Heart left ventricle (tissue), 13 donors: ENCODE data around the gene MYEF2.

ENCODE experiments used
- POLR2A ChIP-seq, 2 donors: fragments of 450-650 bp; IDR thresholded peaks; one replicate each; pipeline ENCODE4 v1.6.1; 2017; ENCODE audit warnings: antibody characterized with exemption in 2 of 2, mild to moderate bottlenecking in 2 of 2, moderate library complexity in 2 of 2
- TF ChIP-seq, protein P1 (sequence below), 12 donors: fragments of 200-600 bp; sonication (generic) in 4 of 12; IDR thresholded peaks; one replicate each; pipeline versions ENCODE4 v1.5.0 to v1.8.0; 2018 to 2022; ENCODE audit warnings: antibody characterized with exemption in 12 of 12, mild to moderate bottlenecking in 5 of 12
- donor health status: ischemic (EF 13 %, LVEDD 7.1; RV severe dilation, severe dysfunction).
- donor health status: DM: no; HTN: yes; CAD: no.
- donor health status: DM: no; HTN: no; CAD: no.
- donor health status: ischemic (EF 25% LVEDD 6.9; RV normal size, moderate dysfunction).
- donor health status: ischemic (EF 25% LVEDD 5.7; RV mildly dilated, moderate dysfunction).
- donor health status: ischemic (EF 35%, LVEDD 5.7; RV mildly dilated, moderate dysfunction).
- donor health status: nonischemic (EF 11% LVEDD 7.7; RV severe dilation, severe dysfunction).
- donor health status: DM: yes; HTN: yes; CAD: no.
- donor health status: PGD.
- donor health status: ischemic (EF 29% LVEDD 5.4; RV normal size, mild dysfunction).
- donor health status: nonischemic (EF 23%, LVEDD 6.1; RV moderate dilation, normal function).

DNA sequence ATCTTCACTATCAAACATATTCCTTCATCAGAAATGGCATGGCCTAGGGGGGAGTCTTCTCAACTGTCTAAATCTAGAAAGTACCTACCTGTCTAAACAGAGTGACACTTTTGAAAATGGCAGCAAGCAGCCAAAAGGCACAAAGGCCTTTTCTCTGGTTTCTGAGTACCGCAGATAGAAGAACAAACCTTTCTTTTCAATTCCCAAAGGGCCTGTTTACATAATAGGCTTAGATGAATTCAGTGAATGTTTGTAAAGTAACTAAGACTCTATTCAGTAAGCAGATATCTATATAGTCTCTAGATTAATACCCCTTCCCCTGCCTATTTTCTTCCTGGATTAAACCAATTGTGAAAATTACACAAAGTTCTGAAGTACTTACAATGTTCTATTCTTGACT lies 7.1 kb downstream of the MYEF2 start:
- TF ChIP-seq, protein P1, sequence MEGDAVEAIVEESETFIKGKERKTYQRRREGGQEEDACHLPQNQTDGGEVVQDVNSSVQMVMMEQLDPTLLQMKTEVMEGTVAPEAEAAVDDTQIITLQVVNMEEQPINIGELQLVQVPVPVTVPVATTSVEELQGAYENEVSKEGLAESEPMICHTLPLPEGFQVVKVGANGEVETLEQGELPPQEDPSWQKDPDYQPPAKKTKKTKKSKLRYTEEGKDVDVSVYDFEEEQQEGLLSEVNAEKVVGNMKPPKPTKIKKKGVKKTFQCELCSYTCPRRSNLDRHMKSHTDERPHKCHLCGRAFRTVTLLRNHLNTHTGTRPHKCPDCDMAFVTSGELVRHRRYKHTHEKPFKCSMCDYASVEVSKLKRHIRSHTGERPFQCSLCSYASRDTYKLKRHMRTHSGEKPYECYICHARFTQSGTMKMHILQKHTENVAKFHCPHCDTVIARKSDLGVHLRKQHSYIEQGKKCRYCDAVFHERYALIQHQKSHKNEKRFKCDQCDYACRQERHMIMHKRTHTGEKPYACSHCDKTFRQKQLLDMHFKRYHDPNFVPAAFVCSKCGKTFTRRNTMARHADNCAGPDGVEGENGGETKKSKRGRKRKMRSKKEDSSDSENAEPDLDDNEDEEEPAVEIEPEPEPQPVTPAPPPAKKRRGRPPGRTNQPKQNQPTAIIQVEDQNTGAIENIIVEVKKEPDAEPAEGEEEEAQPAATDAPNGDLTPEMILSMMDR (IDR thresholded peaks at IDR 0.05) = no peak
- no peak for TF ChIP-seq POLR2A (IDR thresholded peaks at IDR 0.05)
